ENCODE measurements around the gene FAM81A.
"Not testable (repeated sequence)": the region's sequence is repeated elsewhere in the genome, so short reads cannot be mapped to it uniquely, and the experiment has no call there.

The FAM81A gene

DNA sequence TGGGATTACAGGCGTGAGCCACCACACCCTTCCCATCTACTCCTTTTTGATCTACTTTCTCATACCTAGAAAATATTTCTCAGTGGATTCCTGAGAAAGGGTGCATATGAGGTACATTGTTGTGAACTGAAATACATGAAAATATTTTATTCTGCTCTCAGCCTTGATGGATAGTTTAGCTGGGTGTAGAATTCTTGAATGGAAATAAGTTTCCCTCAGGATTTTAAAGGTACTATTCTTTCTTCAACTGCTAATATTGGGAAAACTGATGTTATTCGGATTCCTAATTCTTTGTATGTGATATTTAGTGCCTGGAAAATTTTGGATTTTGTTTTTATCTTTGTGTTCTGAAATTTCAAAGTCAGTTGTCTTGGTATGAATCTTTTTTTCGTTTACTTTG lies 9.1 kb upstream of the FAM81A start:
- FAIRE-seq, result not testable (repeated sequence)

DNA sequence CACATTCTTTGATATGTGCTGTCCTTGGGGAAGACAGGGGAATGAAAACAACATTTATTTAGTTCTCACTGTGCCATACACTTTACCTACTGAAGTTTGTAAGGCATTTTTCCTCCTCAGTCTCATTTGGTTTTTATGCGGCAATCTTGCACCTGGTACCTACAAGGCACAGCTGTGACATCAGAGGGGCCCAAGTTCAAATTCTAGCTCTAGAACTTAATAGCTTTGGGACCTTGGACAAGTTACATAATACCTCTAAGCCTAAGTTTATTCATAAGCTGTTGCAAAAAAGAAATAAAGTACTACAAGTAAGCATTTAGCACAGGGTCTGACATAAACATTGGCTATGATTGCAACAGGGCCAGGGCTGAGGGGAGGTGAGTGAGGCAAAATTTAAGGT lies 5.6 kb upstream of the FAM81A start:
- no peak for FAIRE-seq

- no peak for FAIRE-seq
Measured at GRCh38 chr15:59434481-59434880, 3.5 kb upstream of the FAM81A start.

DNA sequence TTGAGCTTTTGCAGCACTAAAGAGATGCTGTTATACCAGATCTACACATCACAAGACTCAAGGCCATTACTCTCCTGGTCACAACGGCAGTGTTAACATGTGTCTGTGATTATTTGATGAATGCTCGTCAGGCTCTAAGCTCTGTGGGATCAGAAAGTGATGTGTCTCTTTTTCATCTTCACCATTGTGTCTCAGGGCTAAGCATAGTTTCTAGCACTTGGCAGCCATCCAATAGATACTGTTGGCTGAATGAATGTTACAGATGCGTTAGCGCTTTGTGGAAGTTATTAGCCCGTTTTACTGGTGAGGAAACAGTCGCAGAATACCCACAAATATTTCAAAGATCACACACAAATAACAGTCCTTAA lies 1.2 kb upstream of the FAM81A start:
- no peak for FAIRE-seq

- FAIRE-seq, result no peak
Measured at GRCh38 chr15:59437142-59437816, 707 bp upstream of the FAM81A start.

GRCh38 chr15:59438625-59439290 lies 772 bp downstream of the FAM81A start:
- FAIRE-seq, result no peak

GRCh38 chr15:59439576-59439975 lies 1.6 kb downstream of the FAM81A start:
- FAIRE-seq, result no peak

DNA sequence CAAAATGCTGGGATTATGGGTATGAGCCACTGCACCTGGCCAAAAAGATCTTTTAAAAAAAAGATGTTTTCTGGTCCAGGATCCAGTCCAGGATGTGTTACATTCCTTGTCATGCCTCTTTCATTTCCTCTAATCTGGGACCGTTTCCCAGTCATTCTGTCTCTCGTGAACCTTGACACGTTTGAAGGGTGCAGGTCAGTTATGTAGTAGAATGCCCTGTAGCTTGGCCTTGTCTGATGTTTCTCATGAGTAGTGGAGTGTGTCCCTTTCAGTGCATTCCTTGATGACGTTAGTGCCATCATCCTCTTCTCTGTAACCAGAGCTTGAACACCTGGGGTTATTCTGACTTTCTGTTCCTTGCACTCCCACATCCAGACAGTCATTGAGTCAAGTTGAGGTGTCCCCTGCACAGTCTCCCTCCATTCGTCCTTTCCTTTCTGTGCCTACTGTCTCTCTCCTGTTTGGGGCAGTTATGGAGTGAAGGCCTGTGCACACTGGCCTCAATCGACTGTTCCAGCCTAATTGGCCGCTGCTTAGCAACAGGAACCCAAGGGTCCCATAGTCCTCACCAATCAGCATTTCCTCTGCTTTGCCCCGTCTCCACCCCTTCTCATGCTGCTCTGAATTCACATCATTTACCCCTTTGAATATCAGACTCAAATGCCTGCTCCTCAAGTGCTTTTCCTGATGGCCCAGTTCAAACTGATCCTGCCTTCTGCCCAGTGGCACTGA lies 5.5 kb downstream of the FAM81A start:
- no peak for FAIRE-seq

GRCh38 chr15:59444081-59444835 lies 6.3 kb downstream of the FAM81A start:
- FAIRE-seq, result no peak

- FAIRE-seq, result no peak
Measured at GRCh38 chr15:59444980-59445545, 7.1 kb downstream of the FAM81A start.

DNA sequence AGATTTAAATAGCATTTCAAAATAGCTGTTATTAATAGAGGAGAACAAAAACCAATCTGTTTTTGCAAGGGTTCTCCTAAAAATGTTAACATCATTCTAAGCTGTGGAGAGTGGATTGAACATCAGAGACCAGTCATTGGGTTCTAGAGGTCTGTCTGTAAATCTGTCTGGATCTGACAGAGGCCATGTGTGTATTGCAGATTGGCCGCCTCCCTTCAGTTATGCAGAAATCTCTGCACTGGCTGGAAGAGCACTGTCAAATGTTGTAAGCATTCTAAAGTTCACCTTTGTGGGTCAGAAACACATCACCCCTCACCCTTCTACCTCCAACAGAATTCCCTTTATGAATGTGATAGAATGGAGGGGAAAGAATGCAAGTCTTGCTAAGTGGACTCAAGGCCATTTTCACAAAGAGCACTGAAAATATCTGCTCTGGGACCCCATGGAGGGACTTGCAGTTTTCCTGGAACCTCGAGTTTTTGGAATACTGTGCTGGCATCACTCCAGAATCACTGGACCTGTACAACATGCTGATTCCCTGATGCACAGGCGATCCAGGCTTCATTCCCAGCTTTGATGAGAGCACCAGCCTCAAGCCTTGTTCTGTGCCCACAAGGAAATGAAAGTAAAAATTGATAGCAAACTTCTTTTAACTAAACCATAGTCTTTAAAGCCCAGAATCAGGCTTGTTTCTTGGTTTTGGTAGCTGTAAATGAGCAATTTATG lies 8.4 kb downstream of the FAM81A start:
- FAIRE-seq, result no peak

- FAIRE-seq, result no peak
Measured at GRCh38 chr15:59447367-59447766, 9.4 kb downstream of the FAM81A start.

GRCh38 chr15:59448871-59449270 lies 10.9 kb downstream of the FAM81A start:
- FAIRE-seq, result no peak

DNA sequence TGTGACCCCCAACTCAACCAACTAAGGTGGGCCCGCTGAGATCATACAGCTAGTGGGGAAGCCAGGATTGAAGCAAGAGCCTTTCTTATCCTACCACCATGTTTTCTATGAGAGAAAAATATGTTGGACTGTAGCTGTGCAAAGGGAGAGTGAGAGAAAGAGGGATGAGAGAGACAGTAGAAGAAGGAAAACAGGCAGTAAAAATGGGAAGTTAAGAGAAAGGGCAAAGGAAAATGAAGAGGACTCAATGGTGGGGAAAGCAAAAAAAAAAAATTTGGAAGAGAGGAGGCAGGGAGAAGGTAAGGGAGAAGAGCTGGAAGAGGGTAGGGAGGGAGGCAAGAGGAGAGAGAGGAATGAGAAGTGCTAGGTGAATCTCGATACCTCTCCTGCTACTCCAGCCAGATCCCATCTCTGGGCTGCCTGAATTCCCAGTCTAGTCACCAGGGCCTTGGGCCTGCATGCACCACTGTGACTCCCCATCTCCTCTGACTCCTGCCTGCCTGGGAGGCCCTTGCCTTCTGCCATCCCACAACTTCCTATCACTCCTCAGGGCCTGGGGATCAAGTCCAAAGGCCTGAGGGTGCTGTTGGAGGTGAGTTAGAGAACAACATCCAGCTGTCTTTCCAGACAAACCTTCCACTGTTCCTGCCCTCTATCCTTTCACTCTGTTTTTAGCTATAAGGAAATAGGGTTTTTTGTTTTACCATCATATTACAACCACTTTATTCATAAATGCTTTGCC lies 15.7 kb downstream of the FAM81A start:
- FAIRE-seq, result no peak

GRCh38 chr15:59456114-59456513 lies 18.1 kb downstream of the FAM81A start:
- no peak for FAIRE-seq

DNA sequence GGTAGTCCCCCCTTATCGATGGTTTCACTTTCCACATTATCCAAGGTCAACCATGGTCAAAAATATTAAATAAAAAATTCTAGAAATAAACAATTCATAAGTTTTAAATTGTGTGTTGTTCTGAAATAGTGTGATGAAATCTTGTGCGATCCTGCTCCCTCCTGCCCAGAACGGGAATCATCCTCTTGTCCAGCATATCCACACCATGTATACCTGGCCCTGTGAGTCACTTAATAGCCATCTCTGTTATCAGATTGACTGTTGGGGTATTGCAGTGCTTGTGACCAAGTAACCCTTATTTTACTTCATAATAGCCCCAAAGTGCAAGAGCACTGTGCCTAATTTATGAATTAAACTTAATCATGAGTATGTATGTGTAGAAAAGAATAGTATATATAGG lies 19.1 kb downstream of the FAM81A start:
- FAIRE-seq, result no peak

- FAIRE-seq, result no peak
Measured at GRCh38 chr15:59461521-59461920, 23.5 kb downstream of the FAM81A start.

- no peak for FAIRE-seq
Measured at GRCh38 chr15:59473226-59473625, 35.2 kb downstream of the FAM81A start.

- not testable (repeated sequence) for FAIRE-seq
Measured at GRCh38 chr15:59475161-59475560, 37.2 kb downstream of the FAM81A start.

GRCh38 chr15:59484399-59484798 lies 46.4 kb downstream of the FAM81A start:
- no peak for FAIRE-seq

DNA sequence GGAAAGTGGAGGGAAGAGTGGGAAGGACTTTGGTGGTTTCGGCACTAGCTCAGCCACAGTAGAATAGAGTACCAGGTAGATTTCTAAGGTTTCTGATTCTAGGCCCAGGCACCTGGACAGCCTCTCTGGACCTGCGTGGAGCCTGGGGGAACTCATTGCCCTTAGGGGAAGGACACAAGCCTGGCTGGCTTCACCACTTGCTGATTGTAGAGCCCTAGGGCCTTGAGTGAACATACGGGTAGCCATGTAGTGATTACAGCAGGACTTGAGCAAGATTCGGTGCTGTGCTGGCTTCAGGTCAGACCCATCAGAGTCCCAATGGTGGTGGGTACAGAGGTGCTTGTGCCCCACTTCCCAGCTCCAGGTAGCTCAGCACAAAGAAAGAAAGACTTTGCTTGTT lies 47.0 kb downstream of the FAM81A start:
- no peak for FAIRE-seq
